Peyer's patch (tissue), 4 donors: ENCODE measurements around the gene DCLK2. TPM values are rescaled to one million over a fixed set of nuclear protein-coding genes. Genes with fewer than 3 reads are reported as not detected.

Experiments
- DNase-seq, 3 donors: peaks; one replicate each; pipeline ENCODE4 v3.0.0-alpha.2; 2017 to 2019
- H3K27ac ChIP-seq, 4 donors: fragments of 200-600 bp; sonication (generic); one replicate each; pipeline ENCODE4 v1.5.1; 2016 to 2019
- H3K27me3 ChIP-seq, 2 donors: fragments of 200-600 bp; sonication (generic); one replicate each; pipeline ENCODE4 v1.5.1; 2019
- H3K36me3 ChIP-seq, 3 donors: fragments of 200-600 bp; sonication (generic); one replicate each; pipeline ENCODE4 v1.5.1; 2016 to 2019
- H3K4me1 ChIP-seq, 4 donors: fragments of 200-600 bp; sonication (generic); one replicate each; pipeline ENCODE4 v1.5.1; 2016 to 2019
- H3K4me3 ChIP-seq, 4 donors: fragments of 200-600 bp; sonication (generic); 1 replicate in 3 of 4; 2 replicates in 1 of 4; pipeline ENCODE4 v1.5.1; 2016 to 2019; ENCODE audit warnings: mild to moderate bottlenecking in 1 of 4
- H3K9me3 ChIP-seq, 4 donors: fragments of 200-600 bp; sonication (generic); one replicate each; pipeline ENCODE4 v1.5.1; 2016 to 2019; ENCODE audit warnings: mild to moderate bottlenecking in 1 of 4
- POLR2A ChIP-seq, 2 donors: fragments of 450-650 bp; IDR thresholded peaks; one replicate each; pipeline ENCODE4 v1.5.1; 2017; ENCODE audit warnings: antibody characterized with exemption in 2 of 2, mild to moderate bottlenecking in 2 of 2, moderate library complexity in 2 of 2
- total RNA-seq, 4 donors: library from RNA; depleted of rRNA; stranded (reverse); fragments of >200 nt; gene quantifications; one replicate each; pipeline ENCODE4 v1.1.0, GENCODE V29; 2016
- TF ChIP-seq, protein P1 (sequence below), 6 experiments: fragments of 450-650 bp in 4 of 6; fragments of 200-600 bp in 2 of 6; sonication (generic) in 1 of 6; IDR thresholded peaks; one replicate each; pipeline ENCODE4 v1.5.1; 2017 to 2019; ENCODE audit warnings: antibody characterized with exemption in 6 of 6, mild to moderate bottlenecking in 3 of 6, moderate library complexity in 1 of 6

Gene DCLK2
- total RNA-seq, 4 donors from 2014 or later = 2.1 to 12.4 (median 3.1) TPM

DNA sequence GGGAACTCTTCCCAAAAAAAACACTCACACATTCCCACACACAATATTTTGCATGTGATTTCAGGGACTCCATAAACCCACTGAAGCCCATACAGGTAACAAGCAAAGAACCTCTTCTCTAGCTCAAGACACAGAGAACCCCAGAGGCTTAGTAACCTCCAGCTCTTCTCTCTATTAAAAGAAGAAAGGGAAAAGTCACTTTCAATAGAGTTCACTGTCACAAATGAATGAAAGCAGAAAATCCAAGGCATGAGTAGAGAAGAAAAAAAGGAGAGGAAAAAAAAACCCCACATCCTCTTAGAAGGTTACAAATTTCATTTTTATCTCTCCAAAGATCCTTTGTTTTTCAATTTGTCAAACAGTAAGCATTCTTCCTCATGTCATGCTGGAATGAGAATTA lies 30.7 kb upstream of the DCLK2 start:
- no peaks in the 10 kb centered on the region for H3K36me3 ChIP-seq
- no peak for TF ChIP-seq POLR2A (IDR thresholded peaks at IDR 0.05)
- TF ChIP-seq, protein P1, sequence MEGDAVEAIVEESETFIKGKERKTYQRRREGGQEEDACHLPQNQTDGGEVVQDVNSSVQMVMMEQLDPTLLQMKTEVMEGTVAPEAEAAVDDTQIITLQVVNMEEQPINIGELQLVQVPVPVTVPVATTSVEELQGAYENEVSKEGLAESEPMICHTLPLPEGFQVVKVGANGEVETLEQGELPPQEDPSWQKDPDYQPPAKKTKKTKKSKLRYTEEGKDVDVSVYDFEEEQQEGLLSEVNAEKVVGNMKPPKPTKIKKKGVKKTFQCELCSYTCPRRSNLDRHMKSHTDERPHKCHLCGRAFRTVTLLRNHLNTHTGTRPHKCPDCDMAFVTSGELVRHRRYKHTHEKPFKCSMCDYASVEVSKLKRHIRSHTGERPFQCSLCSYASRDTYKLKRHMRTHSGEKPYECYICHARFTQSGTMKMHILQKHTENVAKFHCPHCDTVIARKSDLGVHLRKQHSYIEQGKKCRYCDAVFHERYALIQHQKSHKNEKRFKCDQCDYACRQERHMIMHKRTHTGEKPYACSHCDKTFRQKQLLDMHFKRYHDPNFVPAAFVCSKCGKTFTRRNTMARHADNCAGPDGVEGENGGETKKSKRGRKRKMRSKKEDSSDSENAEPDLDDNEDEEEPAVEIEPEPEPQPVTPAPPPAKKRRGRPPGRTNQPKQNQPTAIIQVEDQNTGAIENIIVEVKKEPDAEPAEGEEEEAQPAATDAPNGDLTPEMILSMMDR (IDR thresholded peaks at IDR 0.05) = no peak
- H3K27me3 ChIP-seq = no peaks in the 10 kb centered on the region
- H3K9me3 ChIP-seq = no peaks in the 10 kb centered on the region
- no peaks in the 10 kb centered on the region for H3K4me1 ChIP-seq
- no peak for DNase-seq
- no peak overlapping the region for H3K4me3 ChIP-seq
- no peak overlapping the region for H3K27ac ChIP-seq

DNA sequence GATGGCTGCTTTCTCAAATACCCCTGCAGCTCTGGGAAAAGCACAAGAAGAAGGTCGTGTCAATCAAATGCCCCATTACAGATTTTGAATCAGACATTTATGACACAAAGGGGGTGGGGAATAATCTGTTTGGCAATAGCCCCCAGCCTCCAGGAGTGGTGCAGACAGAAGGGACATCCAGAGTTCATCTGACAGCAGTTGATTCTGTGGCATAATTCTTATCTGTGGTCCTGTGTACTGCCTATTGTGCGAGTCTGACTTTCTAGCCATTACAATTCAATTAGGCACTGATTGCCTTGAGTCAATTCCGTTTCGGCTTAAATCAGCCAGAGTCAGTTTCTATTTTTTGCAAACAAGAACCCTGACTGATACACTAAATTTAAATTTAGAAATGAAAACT lies 28.6 kb upstream of the DCLK2 start:
- H3K27me3 ChIP-seq = no peaks in the 10 kb centered on the region
- H3K4me3 ChIP-seq = no peak overlapping the region
- no peak for TF ChIP-seq POLR2A (IDR thresholded peaks at IDR 0.05)
- TF ChIP-seq, protein P1 (IDR thresholded peaks at IDR 0.05) = no peak
- no peak overlapping the region for H3K27ac ChIP-seq
- H3K4me1 ChIP-seq = no peaks in the 10 kb centered on the region
- no peak for DNase-seq
- H3K9me3 ChIP-seq = no peaks in the 10 kb centered on the region
- no peaks in the 10 kb centered on the region for H3K36me3 ChIP-seq

DNA sequence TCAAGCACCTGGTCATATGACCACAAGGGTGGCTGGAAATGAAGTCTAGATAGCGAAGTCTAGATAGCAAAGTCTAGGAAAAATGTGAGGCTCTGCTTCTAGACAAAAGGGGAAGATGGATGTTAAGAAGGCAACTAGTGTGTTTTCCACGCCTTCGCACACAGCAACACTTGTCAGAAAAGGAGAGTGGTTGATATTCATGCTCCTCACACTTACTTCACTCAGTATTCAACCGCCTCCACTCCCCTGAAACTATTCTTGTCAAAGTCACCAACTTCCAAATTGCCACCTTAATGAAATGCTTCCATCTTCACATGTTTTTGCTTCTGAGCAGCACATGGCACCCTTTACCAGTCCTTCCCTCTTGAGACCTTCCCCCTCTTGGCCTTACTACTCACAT lies 27.7 kb upstream of the DCLK2 start:
- TF ChIP-seq POLR2A (IDR thresholded peaks at IDR 0.05) = no peak
- TF ChIP-seq, protein P1 (IDR thresholded peaks at IDR 0.05) = no peak
- H3K4me3 ChIP-seq = no peak overlapping the region
- H3K4me1 ChIP-seq = no peaks in the 10 kb centered on the region
- no peaks in the 10 kb centered on the region for H3K27me3 ChIP-seq
- H3K36me3 ChIP-seq = no peaks in the 10 kb centered on the region
- no peaks in the 10 kb centered on the region for H3K9me3 ChIP-seq
- no peak for DNase-seq
- no peak overlapping the region for H3K27ac ChIP-seq

DNA sequence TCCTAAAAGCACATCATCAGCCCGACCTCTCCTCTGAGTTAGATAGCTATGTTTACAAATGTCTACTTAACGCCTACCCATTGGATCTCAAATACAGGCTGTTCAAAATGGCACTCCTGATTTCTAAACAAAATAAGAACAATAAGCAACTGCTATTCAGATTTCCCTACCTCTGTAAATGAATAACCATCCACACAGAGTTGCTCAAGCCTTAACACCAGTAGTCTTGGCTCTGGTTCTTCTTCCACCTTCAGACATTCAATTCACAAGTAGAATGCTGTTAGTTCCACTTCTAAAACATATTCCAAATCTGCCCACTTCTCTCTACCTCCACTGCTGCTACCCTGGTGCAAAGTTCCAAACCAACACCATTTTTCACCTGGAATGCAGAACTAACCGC lies 27.1 kb upstream of the DCLK2 start:
- no peak overlapping the region for H3K4me3 ChIP-seq
- H3K4me1 ChIP-seq = no peaks in the 10 kb centered on the region
- H3K27ac ChIP-seq = no peak overlapping the region
- DNase-seq = no peak
- H3K27me3 ChIP-seq = no peaks in the 10 kb centered on the region
- TF ChIP-seq POLR2A (IDR thresholded peaks at IDR 0.05) = no peak
- TF ChIP-seq, protein P1 (IDR thresholded peaks at IDR 0.05) = no peak
- no peaks in the 10 kb centered on the region for H3K36me3 ChIP-seq
- no peaks in the 10 kb centered on the region for H3K9me3 ChIP-seq

DNA sequence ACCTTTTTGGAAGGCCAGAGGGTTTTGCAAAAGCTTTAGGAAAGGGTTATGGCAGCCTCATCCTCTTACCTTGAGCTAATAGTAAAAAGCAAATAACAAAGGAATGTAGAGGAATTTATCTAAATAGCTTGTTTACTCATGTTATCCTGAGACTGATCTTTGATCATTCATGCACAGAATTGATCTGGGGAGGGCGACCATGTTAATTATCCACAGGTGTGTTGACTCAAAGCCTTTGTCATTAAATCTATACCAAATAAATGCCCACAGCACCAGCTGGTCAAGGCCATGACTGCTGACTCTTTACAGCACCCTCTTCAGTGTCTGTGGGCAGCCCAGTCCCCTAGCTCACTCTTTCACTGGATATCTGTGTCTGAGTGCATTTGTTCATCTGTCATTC lies 22.8 kb upstream of the DCLK2 start:
- no peak for DNase-seq
- no peaks in the 10 kb centered on the region for H3K9me3 ChIP-seq
- no peaks in the 10 kb centered on the region for H3K36me3 ChIP-seq
- H3K4me1 ChIP-seq = no peaks in the 10 kb centered on the region
- TF ChIP-seq POLR2A (IDR thresholded peaks at IDR 0.05) = no peak
- TF ChIP-seq, protein P1 (IDR thresholded peaks at IDR 0.05) = no peak
- H3K27ac ChIP-seq = no peak overlapping the region
- H3K27me3 ChIP-seq = no peaks in the 10 kb centered on the region
- no peak overlapping the region for H3K4me3 ChIP-seq

DNA sequence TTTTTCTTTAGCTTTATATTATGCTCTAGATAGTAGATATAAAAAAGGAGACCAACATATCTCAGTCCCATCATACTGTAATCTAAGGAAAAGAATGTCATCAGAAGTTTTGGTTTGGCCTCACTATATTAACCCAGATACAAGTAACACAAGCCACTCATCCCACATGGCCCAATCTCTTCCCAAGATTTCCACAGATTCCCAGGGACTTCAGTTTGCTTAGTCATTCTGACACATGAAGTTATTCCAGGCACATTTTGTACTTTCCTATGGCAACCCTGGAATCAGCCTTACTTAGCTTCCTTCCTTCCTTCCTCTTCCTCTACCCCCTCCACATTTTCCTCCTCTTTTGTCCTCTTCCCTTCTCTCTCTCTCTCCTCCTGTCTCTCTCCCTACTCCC lies 21.7 kb upstream of the DCLK2 start:
- H3K4me1 ChIP-seq = no peaks in the 10 kb centered on the region
- TF ChIP-seq, protein P1 (IDR thresholded peaks at IDR 0.05) = no peak
- no peak for TF ChIP-seq POLR2A (IDR thresholded peaks at IDR 0.05)
- H3K4me3 ChIP-seq = no peak overlapping the region
- H3K9me3 ChIP-seq = no peaks in the 10 kb centered on the region
- no peaks in the 10 kb centered on the region for H3K27me3 ChIP-seq
- H3K27ac ChIP-seq = no peak overlapping the region
- H3K36me3 ChIP-seq = no peaks in the 10 kb centered on the region
- DNase-seq = no peak
